K562 (cell line): Measurements from ENCODE around the gene DYRK4. TPM values are rescaled to one million over a fixed set of nuclear protein-coding genes. Genes with fewer than 3 reads are reported as not detected.

Experiments
- ATAC-seq: fragments of 200-7000 bp; cut with Tn5 transposase; 3 replicates; pipeline ENCODE4 v1.9.1; 2020; ENCODE audit warnings: moderate library complexity
- BruUV-seq: library from RNA; stranded (reverse); fragments of 400-500 nt; replicated peaks from 2 replicates; lab custom pipeline; 2021; lab: Mats Ljungman, UMichigan
- CTCF ChIA-PET: fragments of 300-600 bp; formaldehyde crosslinking; extraction: SDS; loops from one replicate; lab custom pipeline; 2021; ENCODE audit warnings: low intra/inter-chr PET ratio; lab: Yijun Ruan, JAX
- POLR2A ChIA-PET: fragments of 300-600, 350-650 bp; sonication (Branson Sonifier 250); formaldehyde crosslinking; extraction: SDS; loops from one replicate; lab custom pipeline; 2021; ENCODE audit warnings: antibody characterized with exemption, inconsistent platforms; lab: Yijun Ruan, JAX
- DNase-seq, 4 experiments: peaks; one replicate each; pipeline versions ENCODE4 v3.0.0 to v3.0.0-alpha.2; 2011 to 2018; ENCODE audit warnings: low spot score in 3 of 4, mixed read lengths in 3 of 4; ENCODE audit errors: extremely low read depth in 1 of 4
- FAIRE-seq: peaks from 2 replicates; lab custom pipeline; 2011; peaks lifted over from hg19 to GRCh38; lab: Jason Lieb, UNC
- H2AFZ ChIP-seq: 2 replicates; pipeline ENCODE4 v1.6.0; 2011; ENCODE audit warnings: low read depth, low read length, control low read depth, inconsistent platforms
- H3K27ac ChIP-seq: fragments of 200-600 bp; 3 replicates; pipeline ENCODE4 v1.8.0; 2011; ENCODE audit warnings: low read depth, mild to moderate bottlenecking, control low read depth, inconsistent platforms, low read length, moderate library complexity, mixed read lengths; ENCODE audit errors: extremely low read depth
- H3K27me3 ChIP-seq, 2 experiments: fragments of 300-600 bp in 1 of 2; 2 replicates in 1 of 2; 3 replicates in 1 of 2; pipeline versions ENCODE4 v1.6.0 to v1.8.0; 2011; ENCODE audit warnings: inconsistent platforms in 2 of 2, low read length in 2 of 2, mild to moderate bottlenecking in 1 of 2, mixed read lengths in 1 of 2, moderate library complexity in 1 of 2; ENCODE audit not compliant: control insufficient read depth in 2 of 2, insufficient read depth in 2 of 2
- H3K36me3 ChIP-seq: fragments of 300-600 bp; 3 replicates; pipeline ENCODE4 v1.8.0; 2011; ENCODE audit warnings: mild to moderate bottlenecking, low read length, inconsistent platforms; ENCODE audit not compliant: control insufficient read depth, insufficient read depth
- H3K4me1 ChIP-seq, 2 experiments: fragments of 200-600 bp in 1 of 2; replicated peaks in 1 of 2; 2 replicates in 1 of 2; 3 replicates in 1 of 2; pipeline versions ENCODE4 v1.5.1 to v1.8.0; 2011; ENCODE audit warnings: inconsistent platforms in 2 of 2, low read length in 2 of 2, mild to moderate bottlenecking in 1 of 2, mixed read lengths in 1 of 2, moderate library complexity in 1 of 2; ENCODE audit not compliant: control insufficient read depth in 2 of 2, insufficient read depth in 2 of 2
- H3K4me2 ChIP-seq: 2 replicates; pipeline ENCODE4 v1.6.1; 2011; ENCODE audit warnings: low read length, control low read depth, inconsistent platforms, mixed read lengths; ENCODE audit not compliant: insufficient read depth
- H3K4me3 ChIP-seq: fragments of 200-600 bp; sonication (generic), shearing (Covaris generic); 2 replicates; pipeline ENCODE4 v1.5.1; 2016; ENCODE audit warnings: control low read depth, inconsistent platforms
- H3K79me2 ChIP-seq: fragments of 200-600 bp; 3 replicates; pipeline ENCODE4 v1.8.0; 2011; ENCODE audit warnings: low read length, inconsistent platforms; ENCODE audit not compliant: control insufficient read depth, insufficient read depth
- H3K9ac ChIP-seq, 2 experiments: 2 replicates each; pipeline versions ENCODE4 v1.6.0 to v1.6.1; 2011; ENCODE audit warnings: low read depth in 2 of 2, low read length in 2 of 2, control low read depth in 1 of 2, inconsistent platforms in 1 of 2, mild to moderate bottlenecking in 1 of 2, mixed read lengths in 1 of 2; ENCODE audit not compliant: insufficient read depth in 1 of 2
- H3K9me1 ChIP-seq: one replicate; pipeline ENCODE4 v1.6.0; 2011; ENCODE audit warnings: inconsistent platforms, mild to moderate bottlenecking, low read length, moderate library complexity; ENCODE audit not compliant: control insufficient read depth, insufficient read depth
- H3K9me3 ChIP-seq: replicated peaks from 2 replicates; pipeline ENCODE4 v1.5.1; 2011; ENCODE audit warnings: low read depth, low read length, inconsistent platforms; ENCODE audit not compliant: control insufficient read depth, insufficient read depth
- H4K20me1 ChIP-seq: replicated peaks from 2 replicates; pipeline ENCODE4 v1.6.1; 2011; ENCODE audit warnings: low read length, inconsistent platforms, mixed read lengths; ENCODE audit not compliant: control insufficient read depth, insufficient read depth
- BCL6 ChIP-seq: fragments of 250-450 bp; sonication (Bioruptor Pico); IDR thresholded peaks from 2 replicates; pipeline ENCODE4 v1.4.0; 2020
- E2F5 ChIP-seq: sonication (generic); formaldehyde crosslinking; IDR thresholded peaks from 2 replicates; pipeline ENCODE4 v1.8.0; 2022; ENCODE audit warnings: mild to moderate bottlenecking, missing genetic modification reagents
- FOXJ2 ChIP-seq: fragments of 200-800 bp; sonication (Bioruptor generic); IDR thresholded peaks from 2 replicates; pipeline ENCODE4 v1.6.1; 2016; ENCODE audit warnings: missing genetic modification characterization, missing compliant biosample characterization
- MNT ChIP-seq, 2 experiments: fragments of 450-650 bp; conservative IDR thresholded peaks; 2 replicates each; pipeline ENCODE4 v1.6.1; 2017; ENCODE audit warnings: mild to moderate bottlenecking in 2 of 2, moderate library complexity in 2 of 2
- NCOA1 ChIP-seq: fragments of 450-650 bp; IDR thresholded peaks from 2 replicates; pipeline ENCODE4 v1.6.1; 2016; ENCODE audit warnings: low read depth
- RAD51 ChIP-seq: fragments of 450-650 bp; IDR thresholded peaks from 2 replicates; pipeline ENCODE4 v1.7.1; 2016; ENCODE audit warnings: low read depth, mild to moderate bottlenecking, borderline replicate concordance
- SMAD3 ChIP-seq: fragments of 450-650 bp; formaldehyde crosslinking; conservative IDR thresholded peaks from 2 replicates; pipeline ENCODE4 v1.4.0; 2020; ENCODE audit warnings: mild to moderate bottlenecking
- ZNF143 ChIP-seq: sonication (generic); formaldehyde crosslinking; IDR thresholded peaks from 2 replicates; pipeline ENCODE4 v1.9.0; 2022; ENCODE audit warnings: mild to moderate bottlenecking, missing genetic modification reagents
- WGBS: fragments of 100-300 bp; shearing (Covaris generic); methylation state at CpG from one replicate; pipeline ENCODE4 v1.1.6; 2016; ENCODE audit warnings: low coverage, mixed read lengths; ENCODE audit not compliant: insufficient coverage; ENCODE audit errors: missing lambda C conversion rate; 5-methylcytosine and 5-hydroxymethylcytosine counted together
- in situ Hi-C: fragments of 300-500 bp; cut with MboI; formaldehyde crosslinking; loops from 4 replicates; pipeline ENCODE4 v1.15.0; 2018; ENCODE audit warnings: inconsistent platforms, mixed read lengths
- intact Hi-C: fragments of 100-400 bp; cut with micrococcal nuclease; formaldehyde crosslinking; loops from 2 replicates; pipeline ENCODE4 v1.14.2; 2022
- polyA plus RNA-seq, 8 experiments: library from polyadenylated mRNA; depleted of rRNA in 4 of 8; stranded (reverse) in 5 of 8; unstranded in 3 of 8; fragments of >200 nt; fragmentation: Nextera tagmentation in 2 of 8; fragmentation: Illumina TruSeq in 1 of 8; extraction: Ambion mirVana in 2 of 8; extraction: Trizol in 1 of 8; gene quantifications; 2 replicates each; pipeline versions ENCODE4 v1.2.1 to v1.2.3, GENCODE V29; 2011 to 2014; ENCODE audit warnings: inconsistent platforms in 1 of 8, missing spikeins in 1 of 8
- total RNA-seq, 7 experiments: library from RNA; depleted of rRNA in 6 of 7; stranded (reverse); fragments of >200 nt in 6 of 7; fragmentation: Illumina TruSeq in 2 of 7; extraction: Trizol in 2 of 7; gene quantifications; 2 replicates each; pipeline versions ENCODE4 v1.2.1 to v1.2.3, GENCODE V29; 2011 to 2021; ENCODE audit warnings: low replicate concordance in 1 of 7

DYRK4 gene
- total and polyA plus RNA-seq, 9 of the 15 experiments (the other 6 are each of a cell fraction or from before 2014, with no cell fraction given) = 13.4 to 37.4 (median 22.2) TPM

GRCh38 chr12:4569261-4569660, 7.3 kb downstream of the DYRK4 start:
- Histone ChIP-seq H2AFZ (no peak overlapping the region), H3K79me2 (no peaks in the 10 kb centered on the region)
- CTCF ChIA-PET = no interaction called here
- TF ChIP-seq FOXJ2 (no peak), E2F5 (CRISPR knock-in tag) (no peak), SMAD3 (CRISPR knock-in tag) (no peak), RAD51 (no peak), MNT (conservative IDR thresholded peaks at IDR 0.05) (no peak), NCOA1 (no peak), ZNF143 (no peak), BCL6 (CRISPR knock-in tag) (no peak)
- TF ChIP-seq, all 486 proteins: peak for 0
- no peak overlapping the region for H3K4me3 ChIP-seq
- 92% methylated on average over 4 of the region's 4 CpGs for WGBS
- no peak for DNase-seq
- no peak for ATAC-seq
- peaks cover 7 to 22% of the 10 kb centered on the region in 2 experiments; a peak in 4 of 5 replicates for H3K4me1 ChIP-seq
- H3K9me1 ChIP-seq = no peaks in the 10 kb centered on the region
- no peaks in the 10 kb centered on the region for H4K20me1 ChIP-seq
- no peaks in the 10 kb centered on the region for H3K36me3 ChIP-seq
- H3K9me3 ChIP-seq = no peaks in the 10 kb centered on the region
- no peak overlapping the region for H3K9ac ChIP-seq
- in situ Hi-C loops = no loop called here
- intact Hi-C loops = no loop called here
- BruUV-seq = no TSS peak
- H3K27ac ChIP-seq = no peak overlapping the region
- POLR2A ChIA-PET = no interaction called here
- H3K27me3 ChIP-seq = no peaks in the 10 kb centered on the region
- FAIRE-seq = no peak
- H3K4me2 ChIP-seq = no peak overlapping the region
